Activated naive CD8-positive, alpha-beta T cell (primary cell): ENCODE data around the gene MTHFD1L.

Experiments
- H3K27ac Mint-ChIP-seq: one replicate; pipeline ENCODE4 v1.8.0; 2021; ENCODE audit warnings: mixed read lengths
- H3K27me3 Mint-ChIP-seq: one replicate; pipeline ENCODE4 v1.8.0; 2021; ENCODE audit warnings: mixed read lengths
- H3K36me3 Mint-ChIP-seq: one replicate; pipeline ENCODE4 v1.8.0; 2021; ENCODE audit warnings: mixed read lengths
- H3K4me1 Mint-ChIP-seq: one replicate; pipeline ENCODE4 v1.8.0; 2021; ENCODE audit warnings: low read depth, mixed read lengths
- H3K4me3 Mint-ChIP-seq: one replicate; pipeline ENCODE4 v1.8.0; 2021; ENCODE audit warnings: mild to moderate bottlenecking, mixed read lengths
- H3K9me3 Mint-ChIP-seq: one replicate; pipeline ENCODE4 v1.8.0; 2021; ENCODE audit warnings: low read depth, mixed read lengths

Gene MTHFD1L

GRCh38 chr6:150996968-150997367, 131.5 kb downstream of the MTHFD1L start:
- Mint-ChIP-seq H3K4me1 (no peaks in the 10 kb centered on the region), H3K4me3 (no peak overlapping the region), H3K27ac (no peak overlapping the region), H3K36me3 (peaks cover 28% of the 10 kb centered on the region), H3K27me3 (no peaks in the 10 kb centered on the region), H3K9me3 (no peaks in the 10 kb centered on the region)

- no peaks in the 10 kb centered on the region for H3K9me3 Mint-ChIP-seq
Observed at GRCh38 chr6:150999107-150999506, 133.6 kb downstream of the MTHFD1L start.

GRCh38 chr6:150999576-150999975, 134.1 kb downstream of the MTHFD1L start:
- Mint-ChIP-seq H3K9me3 (no peaks in the 10 kb centered on the region), H3K4me3 (no peak overlapping the region), H3K36me3 (peaks cover 15% of the 10 kb centered on the region), H3K27me3 (no peaks in the 10 kb centered on the region), H3K27ac (no peak overlapping the region), H3K4me1 (peaks cover 2% of the 10 kb centered on the region)

More at GRCh38 chr6:150999107-150999506, 133.6 kb downstream of the MTHFD1L start:
- Mint-ChIP-seq H3K4me1 (no peaks in the 10 kb centered on the region), H3K36me3 (peaks cover 17% of the 10 kb centered on the region), H3K4me3 (no peak overlapping the region), H3K27me3 (no peaks in the 10 kb centered on the region), H3K27ac (no peak overlapping the region)

GRCh38 chr6:151001387-151002056, 136.0 kb downstream of the MTHFD1L start:
- H3K27me3 Mint-ChIP-seq, result no peaks in the 10 kb centered on the region
- H3K9me3 Mint-ChIP-seq, result no peaks in the 10 kb centered on the region
- H3K4me1 Mint-ChIP-seq, result peaks cover 9% of the 10 kb centered on the region
- H3K4me3 Mint-ChIP-seq, result no peak overlapping the region
- H3K27ac Mint-ChIP-seq, result no peak overlapping the region
- peaks cover 12% of the 10 kb centered on the region for H3K36me3 Mint-ChIP-seq

GRCh38 chr6:151002057-151002450, 136.6 kb downstream of the MTHFD1L start:
- Mint-ChIP-seq H3K4me3 (no peak overlapping the region), H3K27me3 (no peaks in the 10 kb centered on the region), H3K36me3 (peaks cover 10% of the 10 kb centered on the region), H3K9me3 (no peaks in the 10 kb centered on the region), H3K4me1 (peaks cover 9% of the 10 kb centered on the region), H3K27ac (no peak overlapping the region)

GRCh38 chr6:151002491-151002935, 137.0 kb downstream of the MTHFD1L start:
- Mint-ChIP-seq H3K4me3 (no peak overlapping the region), H3K4me1 (peaks cover 9% of the 10 kb centered on the region), H3K27me3 (no peaks in the 10 kb centered on the region), H3K9me3 (no peaks in the 10 kb centered on the region), H3K27ac (no peak overlapping the region), H3K36me3 (peaks cover 10% of the 10 kb centered on the region)

- H3K4me3 Mint-ChIP-seq, result no peak overlapping the region
- no peaks in the 10 kb centered on the region for H3K27me3 Mint-ChIP-seq
- no peak overlapping the region for H3K27ac Mint-ChIP-seq
- no peaks in the 10 kb centered on the region for H3K9me3 Mint-ChIP-seq
- H3K4me1 Mint-ChIP-seq, result peaks cover 9% of the 10 kb centered on the region
- H3K36me3 Mint-ChIP-seq, result peaks cover 5% of the 10 kb centered on the region
Observed at GRCh38 chr6:151004383-151005024, 139.0 kb downstream of the MTHFD1L start.

GRCh38 chr6:151005164-151005563, 139.7 kb downstream of the MTHFD1L start:
- Mint-ChIP-seq H3K27me3 (no peaks in the 10 kb centered on the region), H3K36me3 (peaks cover 7% of the 10 kb centered on the region), H3K27ac (no peak overlapping the region), H3K4me3 (no peak overlapping the region), H3K4me1 (peaks cover 9% of the 10 kb centered on the region), H3K9me3 (no peaks in the 10 kb centered on the region)

- Mint-ChIP-seq H3K9me3 (no peaks in the 10 kb centered on the region), H3K27ac (no peak overlapping the region), H3K4me1 (peaks cover 9% of the 10 kb centered on the region), H3K4me3 (no peak overlapping the region), H3K36me3 (peaks cover 9% of the 10 kb centered on the region), H3K27me3 (no peaks in the 10 kb centered on the region)
Observed at GRCh38 chr6:151005896-151006632, 140.6 kb downstream of the MTHFD1L start.

- Mint-ChIP-seq H3K9me3 (no peaks in the 10 kb centered on the region), H3K4me3 (no peak overlapping the region), H3K36me3 (peaks cover 11% of the 10 kb centered on the region), H3K27ac (no peak overlapping the region), H3K4me1 (peaks cover 9% of the 10 kb centered on the region), H3K27me3 (no peaks in the 10 kb centered on the region)
Observed at GRCh38 chr6:151007076-151007475, 141.6 kb downstream of the MTHFD1L start.

GRCh38 chr6:151007922-151008321, 142.4 kb downstream of the MTHFD1L start:
- no peaks in the 10 kb centered on the region for H3K9me3 Mint-ChIP-seq
- peaks cover 9% of the 10 kb centered on the region for H3K36me3 Mint-ChIP-seq
- H3K4me3 Mint-ChIP-seq, result no peak overlapping the region
- no peak overlapping the region for H3K27ac Mint-ChIP-seq
- H3K27me3 Mint-ChIP-seq, result no peaks in the 10 kb centered on the region
- peaks cover 9% of the 10 kb centered on the region for H3K4me1 Mint-ChIP-seq

GRCh38 chr6:151008425-151008824, 142.9 kb downstream of the MTHFD1L start:
- H3K9me3 Mint-ChIP-seq, result no peaks in the 10 kb centered on the region

GRCh38 chr6:151009576-151009975, 144.1 kb downstream of the MTHFD1L start:
- H3K36me3 Mint-ChIP-seq, result peaks cover 12% of the 10 kb centered on the region
- no peak overlapping the region for H3K27ac Mint-ChIP-seq
- no peak overlapping the region for H3K4me3 Mint-ChIP-seq
- H3K4me1 Mint-ChIP-seq, result peaks cover 6% of the 10 kb centered on the region
- H3K27me3 Mint-ChIP-seq, result no peaks in the 10 kb centered on the region
- H3K9me3 Mint-ChIP-seq, result no peaks in the 10 kb centered on the region

More at GRCh38 chr6:151008425-151008824, 142.9 kb downstream of the MTHFD1L start:
- H3K4me1 Mint-ChIP-seq, result peaks cover 9% of the 10 kb centered on the region
- no peak overlapping the region for H3K4me3 Mint-ChIP-seq
- H3K27me3 Mint-ChIP-seq, result no peaks in the 10 kb centered on the region
- peaks cover 9% of the 10 kb centered on the region for H3K36me3 Mint-ChIP-seq
- H3K27ac Mint-ChIP-seq, result no peak overlapping the region

GRCh38 chr6:151010071-151010470, 144.6 kb downstream of the MTHFD1L start:
- peaks cover 6% of the 10 kb centered on the region for H3K4me1 Mint-ChIP-seq
- no peak overlapping the region for H3K27ac Mint-ChIP-seq
- no peak overlapping the region for H3K4me3 Mint-ChIP-seq
- H3K36me3 Mint-ChIP-seq, result peaks cover 13% of the 10 kb centered on the region
- no peaks in the 10 kb centered on the region for H3K9me3 Mint-ChIP-seq
- no peaks in the 10 kb centered on the region for H3K27me3 Mint-ChIP-seq
